A549 (cell line): ENCODE results near the gene MST1. TPM values are rescaled to one million over a fixed set of nuclear protein-coding genes. Genes with fewer than 3 reads are reported as not detected.

Experiments
- ATAC-seq, 2 experiments: fragments of 200-7000 bp in 1 of 2; fragments of >200 bp in 1 of 2; cut with Nextera tagmentation in 1 of 2; cut with Tn5 transposase in 1 of 2; 3 replicates each; pipeline versions ENCODE4 v1.8.0 to v1.9.1; 2018 to 2020; ENCODE audit warnings: mild to moderate bottlenecking in 1 of 2, moderate library complexity in 1 of 2
- CTCF ChIA-PET: fragments of 300-600 bp; sonication (Branson Sonifier 250); formaldehyde crosslinking; extraction: SDS; loops from one replicate; lab custom pipeline; 2021; ENCODE audit warnings: antibody characterized with exemption, inconsistent platforms; lab: Yijun Ruan, JAX
- POLR2A ChIA-PET: fragments of 350-600 bp; formaldehyde crosslinking; extraction: SDS; loops from one replicate; lab custom pipeline; 2021; ENCODE audit warnings: antibody characterized with exemption, inconsistent platforms; lab: Yijun Ruan, JAX
- DNase-seq, 2 experiments: peaks; one replicate each; pipeline versions ENCODE4 v3.0.0 to v3.0.0-alpha.2; 2011 to 2016; ENCODE audit warnings: low read depth in 1 of 2, low spot score in 1 of 2
- FAIRE-seq: peaks from 2 replicates; lab custom pipeline; 2011; peaks lifted over from hg19 to GRCh38; lab: Jason Lieb, UNC
- H3K27ac ChIP-seq, 2 experiments: fragments of >200 bp; sonication (Bioruptor Twin); formaldehyde crosslinking; 3 replicates each; pipeline ENCODE4 v1.5.1; 2016 to 2017
- H3K4me1 ChIP-seq: fragments of >200 bp; sonication (Bioruptor Twin); formaldehyde crosslinking; 3 replicates; pipeline ENCODE4 v1.6.1; 2016
- H3K4me2 ChIP-seq: fragments of >200 bp; sonication (Bioruptor Twin); formaldehyde crosslinking; 3 replicates; pipeline ENCODE4 v1.6.1; 2016
- H3K4me3 ChIP-seq: fragments of >200 bp; sonication (Bioruptor Twin); formaldehyde crosslinking; 3 replicates; pipeline ENCODE4 v1.5.1; 2016
- H3K9me3 ChIP-seq: fragments of >200 bp; sonication (Bioruptor Twin); formaldehyde crosslinking; 3 replicates; pipeline ENCODE4 v1.6.1; 2016
- BCL3 ChIP-seq: fragments of >200 bp; sonication (Bioruptor Twin); formaldehyde crosslinking; IDR thresholded peaks from 3 replicates; pipeline ENCODE4 v1.6.1; 2016
- BHLHE40 ChIP-seq: IDR thresholded peaks from 2 replicates; pipeline ENCODE4 v1.6.1; 2012; ENCODE audit warnings: low read depth, low read length, inconsistent platforms
- CEBPB ChIP-seq, 2 experiments: fragments of >200 bp in 1 of 2; sonication (Bioruptor Twin) in 1 of 2; formaldehyde crosslinking in 1 of 2; IDR thresholded peaks; 2 replicates each; pipeline ENCODE4 v1.6.1; 2012 to 2016
- CTCF ChIP-seq: fragments of >200 bp; sonication (Bioruptor Twin); formaldehyde crosslinking; IDR thresholded peaks from 3 replicates; pipeline ENCODE4 v1.5.1; 2016
- EHF ChIP-seq: fragments of 250-450 bp; sonication (Bioruptor Pico); IDR thresholded peaks from 2 replicates; pipeline ENCODE4 v1.5.0; 2020; ENCODE audit warnings: mild to moderate bottlenecking
- ELK1 ChIP-seq: fragments of 150-350 bp; IDR thresholded peaks from 2 replicates; pipeline ENCODE4 v1.6.1; 2014; ENCODE audit warnings: low read depth, mild to moderate bottlenecking, low read length
- HDAC2 ChIP-seq: fragments of 200-600 bp; sonication (generic); IDR thresholded peaks from 2 replicates; pipeline ENCODE4 v1.6.1; 2016
- HEYL ChIP-seq: fragments of 250-450 bp; sonication (Bioruptor Pico); IDR thresholded peaks from 2 replicates; pipeline ENCODE4 v1.8.0; 2021; ENCODE audit warnings: mild to moderate bottlenecking, moderate library complexity
- HOXB13 ChIP-seq: fragments of 250-450 bp; sonication (Bioruptor Pico); IDR thresholded peaks from 2 replicates; pipeline ENCODE4 v1.5.0; 2020; ENCODE audit warnings: low read depth, mild to moderate bottlenecking, moderate library complexity
- MYC ChIP-seq: IDR thresholded peaks from 2 replicates; pipeline ENCODE4 v1.6.1; 2012; ENCODE audit warnings: mild to moderate bottlenecking, inconsistent platforms, low read length, improper control_type of control experiment, borderline replicate concordance
- NFE2L2 ChIP-seq: fragments of 150-350 bp; conservative IDR thresholded peaks from 2 replicates; pipeline ENCODE4 v1.6.1; 2014; ENCODE audit warnings: low read length
- NR3C1 ChIP-seq: fragments of >200 bp; sonication (Bioruptor Twin); formaldehyde crosslinking; IDR thresholded peaks from 3 replicates; pipeline ENCODE4 v1.6.1; 2017
- RAD21 ChIP-seq, 2 experiments: fragments of >200 bp in 1 of 2; sonication (Bioruptor Twin) in 1 of 2; formaldehyde crosslinking in 1 of 2; IDR thresholded peaks in 1 of 2; conservative IDR thresholded peaks in 1 of 2; 2 replicates in 1 of 2; 3 replicates in 1 of 2; pipeline ENCODE4 v1.6.1; 2012 to 2018; ENCODE audit warnings: inconsistent platforms in 1 of 2
- RARB ChIP-seq: fragments of 250-450 bp; sonication (Bioruptor Pico); IDR thresholded peaks from 2 replicates; pipeline ENCODE4 v1.8.0; 2021; ENCODE audit warnings: mild to moderate bottlenecking, moderate library complexity
- SMC3 ChIP-seq: fragments of >200 bp; sonication (Bioruptor Twin); formaldehyde crosslinking; IDR thresholded peaks from 3 replicates; pipeline ENCODE4 v1.6.1; 2018; ENCODE audit warnings: inconsistent platforms
- SREBF2 ChIP-seq: fragments of 450-650 bp; IDR thresholded peaks from 2 replicates; pipeline ENCODE4 v1.6.1; 2014; ENCODE audit warnings: mild to moderate bottlenecking, moderate library complexity
- ZC3H11A ChIP-seq: fragments of 450-650 bp; IDR thresholded peaks from 2 replicates; pipeline ENCODE4 v1.6.1; 2014; ENCODE audit warnings: antibody characterized with exemption, mild to moderate bottlenecking
- ZNF302 ChIP-seq: fragments of 250-450 bp; sonication (Bioruptor Pico); IDR thresholded peaks from 2 replicates; pipeline ENCODE4 v1.9.0; 2021; ENCODE audit warnings: inconsistent platforms, mild to moderate bottlenecking, moderate library complexity
- WGBS: methylation state at CpG from one replicate; pipeline ENCODE4 v1.1.6; 2017; ENCODE audit errors: missing lambda C conversion rate; 5-methylcytosine and 5-hydroxymethylcytosine counted together
- polyA plus RNA-seq, 4 experiments: library from polyadenylated mRNA; depleted of rRNA in 3 of 4; stranded (reverse); fragments of >200 nt; fragmentation: RNase III in 1 of 4; extraction: RNeasy Plus Mini Kit Qiagen cat#74134 plus additional on column Dnase treatment in 1 of 4; gene quantifications; 2 replicates in 3 of 4; 3 replicates in 1 of 4; pipeline ENCODE4 v1.2.3, GENCODE V29; 2011 to 2017
- TF ChIP-seq, protein P1 (sequence below): IDR thresholded peaks from 2 replicates; pipeline ENCODE4 v1.6.1; 2012
- TF ChIP-seq, protein P2 (sequence below): IDR thresholded peaks from 2 replicates; pipeline ENCODE4 v1.6.1; 2012; ENCODE audit warnings: low read depth, borderline replicate concordance
- TF ChIP-seq, protein P3 (sequence below): fragments of 450-650 bp; IDR thresholded peaks from 2 replicates; pipeline ENCODE4 v1.6.1; 2014; ENCODE audit warnings: antibody characterized with exemption

MST1 gene
- polyA plus RNA-seq, 2 of the 4 experiments (the other 2 are of a cell fraction) = 3.6 to 4.9 TPM

DNA sequence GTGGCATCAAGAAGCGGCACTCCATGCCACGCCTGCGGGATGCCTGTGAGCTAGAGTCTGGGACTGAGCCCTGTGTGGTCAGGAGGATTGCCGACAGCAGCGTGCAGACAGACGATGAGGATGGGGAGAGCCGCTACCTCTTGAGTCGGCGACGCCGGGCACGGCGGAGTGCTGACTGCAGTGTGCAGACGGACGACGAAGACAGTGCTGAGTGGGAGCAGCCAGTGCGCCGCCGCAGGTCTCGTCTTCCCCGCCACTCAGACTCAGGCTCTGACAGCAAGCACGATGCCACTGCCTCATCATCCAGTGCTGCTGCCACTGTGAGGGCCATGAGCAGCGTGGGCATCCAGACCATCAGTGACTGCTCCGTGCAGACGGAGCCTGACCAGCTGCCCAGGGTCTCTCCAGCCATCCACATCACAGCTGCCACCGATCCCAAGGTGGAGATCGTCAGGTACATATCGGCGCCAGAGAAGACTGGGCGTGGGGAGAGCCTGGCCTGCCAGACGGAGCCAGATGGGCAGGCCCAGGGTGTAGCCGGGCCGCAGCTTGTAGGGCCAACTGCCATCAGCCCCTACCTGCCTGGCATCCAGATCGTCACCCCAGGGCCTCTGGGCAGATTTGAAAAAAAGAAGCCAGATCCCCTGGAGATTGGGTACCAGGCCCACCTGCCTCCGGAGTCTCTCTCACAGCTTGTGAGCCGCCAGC is 31.9 kb downstream of the MST1 start:
- ATAC-seq (peak in 1 of 2 experiments; percentile 12; a peak in 2 of 6 replicates), FAIRE-seq (no peak)
- Histone ChIP-seq H3K4me2 (no peak overlapping the region), H3K27ac (no peak overlapping the region), H3K4me1 (no peaks in the 10 kb centered on the region), H3K9me3 (no peaks in the 10 kb centered on the region)
- WGBS = 81% methylated on average over 18 of the region's 36 CpGs
- POLR2A ChIA-PET = no interaction called here
- TF ChIP-seq HDAC2 (no peak), ZC3H11A (no peak)
- TF ChIP-seq, all 56 proteins: peak for 0
- no peak for DNase-seq
- no peak overlapping the region for H3K4me3 ChIP-seq
- CTCF ChIA-PET = interaction anchor here (1.0 to 4.3 kb wide), 5 partner anchors 14 to 118 kb away, joined by 3 to 20 read pairs (median 4); no protein-coding TSS in a partner anchor

GRCh38 chr3:49656541-49657112 is 32.6 kb downstream of the MST1 start:
- ATAC-seq = peak in 1 of 2 experiments; percentile 74; a peak in 3 of 6 replicates
- Histone ChIP-seq H3K9me3 (no peaks in the 10 kb centered on the region), H3K4me3 (no peak overlapping the region), H3K4me1 (no peaks in the 10 kb centered on the region), H3K4me2 (no peak overlapping the region)
- CTCF ChIA-PET = interaction anchor here (0.8 to 4.3 kb wide), 4 partner anchors 13 to 118 kb away, joined by 3 to 20 read pairs (median 6); no protein-coding TSS in a partner anchor
- DNase-seq = no peak
- FAIRE-seq = no peak
- WGBS = 71% methylated on average over 16 of the region's 18 CpGs
- peak in 1 of 2 experiments; percentile 42; a peak in 3 of 5 replicates for TF ChIP-seq RAD21 (conservative IDR thresholded peaks at IDR 0.05 in 1 of 2, IDR thresholded peaks at IDR 0.05 in 1 of 2)
- TF ChIP-seq, protein P1, sequence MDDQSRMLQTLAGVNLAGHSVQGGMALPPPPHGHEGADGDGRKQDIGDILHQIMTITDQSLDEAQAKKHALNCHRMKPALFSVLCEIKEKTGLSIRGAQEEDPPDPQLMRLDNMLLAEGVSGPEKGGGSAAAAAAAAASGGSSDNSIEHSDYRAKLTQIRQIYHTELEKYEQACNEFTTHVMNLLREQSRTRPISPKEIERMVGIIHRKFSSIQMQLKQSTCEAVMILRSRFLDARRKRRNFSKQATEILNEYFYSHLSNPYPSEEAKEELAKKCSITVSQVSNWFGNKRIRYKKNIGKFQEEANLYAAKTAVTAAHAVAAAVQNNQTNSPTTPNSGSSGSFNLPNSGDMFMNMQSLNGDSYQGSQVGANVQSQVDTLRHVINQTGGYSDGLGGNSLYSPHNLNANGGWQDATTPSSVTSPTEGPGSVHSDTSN = no peak
- no peak for TF ChIP-seq CEBPB (IDR thresholded peaks at IDR 0.05)
- no peak for TF ChIP-seq ZNF302 (CRISPR knock-in tag)
- no peak for TF ChIP-seq BCL3
- TF ChIP-seq, protein P2, sequence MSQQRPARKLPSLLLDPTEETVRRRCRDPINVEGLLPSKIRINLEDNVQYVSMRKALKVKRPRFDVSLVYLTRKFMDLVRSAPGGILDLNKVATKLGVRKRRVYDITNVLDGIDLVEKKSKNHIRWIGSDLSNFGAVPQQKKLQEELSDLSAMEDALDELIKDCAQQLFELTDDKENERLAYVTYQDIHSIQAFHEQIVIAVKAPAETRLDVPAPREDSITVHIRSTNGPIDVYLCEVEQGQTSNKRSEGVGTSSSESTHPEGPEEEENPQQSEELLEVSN = no peak
- no peak for TF ChIP-seq EHF (CRISPR knock-in tag)
- TF ChIP-seq MYC = no peak
- TF ChIP-seq, protein P3, sequence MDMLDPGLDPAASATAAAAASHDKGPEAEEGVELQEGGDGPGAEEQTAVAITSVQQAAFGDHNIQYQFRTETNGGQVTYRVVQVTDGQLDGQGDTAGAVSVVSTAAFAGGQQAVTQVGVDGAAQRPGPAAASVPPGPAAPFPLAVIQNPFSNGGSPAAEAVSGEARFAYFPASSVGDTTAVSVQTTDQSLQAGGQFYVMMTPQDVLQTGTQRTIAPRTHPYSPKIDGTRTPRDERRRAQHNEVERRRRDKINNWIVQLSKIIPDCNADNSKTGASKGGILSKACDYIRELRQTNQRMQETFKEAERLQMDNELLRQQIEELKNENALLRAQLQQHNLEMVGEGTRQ = no peak
- no peak for TF ChIP-seq HEYL
- no peak for TF ChIP-seq NR3C1
- TF ChIP-seq SMC3 = 0 out of 3 replicates have a peak, but pooled peaks have one; percentile 14
- TF ChIP-seq HOXB13 = no peak
- TF ChIP-seq RARB (CRISPR knock-in tag) = no peak
- TF ChIP-seq, all 56 proteins: peak for 2
- no peak overlapping the region for H3K27ac ChIP-seq
- POLR2A ChIA-PET = no interaction called here

- no peak overlapping the region for H3K4me2 ChIP-seq
- no peak for ATAC-seq
- no peak overlapping the region for H3K27ac ChIP-seq
- H3K9me3 ChIP-seq = no peaks in the 10 kb centered on the region
- no peak for FAIRE-seq
- POLR2A ChIA-PET = no interaction called here
- no peaks in the 10 kb centered on the region for H3K4me1 ChIP-seq
- 90% methylated on average over 7 of the region's 19 CpGs for WGBS
- no peak for DNase-seq
- H3K4me3 ChIP-seq = no peak overlapping the region
- CTCF ChIA-PET = interaction anchor here (0.8 to 4.3 kb wide), 5 partner anchors 14 to 117 kb away, joined by 3 to 20 read pairs (median 7); no protein-coding TSS in a partner anchor
- TF ChIP-seq BHLHE40 = no peak
- TF ChIP-seq ELK1 = no peak
- no peak for TF ChIP-seq CTCF
- TF ChIP-seq SREBF2 = no peak
- no peak for TF ChIP-seq NFE2L2
Measured at GRCh38 chr3:49655731-49656285, 33.5 kb downstream of the MST1 start.
